A549 (cell line): Measurements from ENCODE around the gene ABI3BP.

Source experiments
- NFE2L2 ChIP-seq: fragments of 150-350 bp; conservative IDR thresholded peaks from 2 replicates; pipeline ENCODE4 v1.6.1; 2014; ENCODE audit warnings: low read length
- NR3C1 ChIP-seq: fragments of >200 bp; sonication (Bioruptor Twin); formaldehyde crosslinking; IDR thresholded peaks from 3 replicates; pipeline ENCODE4 v1.6.1; 2017

DNA sequence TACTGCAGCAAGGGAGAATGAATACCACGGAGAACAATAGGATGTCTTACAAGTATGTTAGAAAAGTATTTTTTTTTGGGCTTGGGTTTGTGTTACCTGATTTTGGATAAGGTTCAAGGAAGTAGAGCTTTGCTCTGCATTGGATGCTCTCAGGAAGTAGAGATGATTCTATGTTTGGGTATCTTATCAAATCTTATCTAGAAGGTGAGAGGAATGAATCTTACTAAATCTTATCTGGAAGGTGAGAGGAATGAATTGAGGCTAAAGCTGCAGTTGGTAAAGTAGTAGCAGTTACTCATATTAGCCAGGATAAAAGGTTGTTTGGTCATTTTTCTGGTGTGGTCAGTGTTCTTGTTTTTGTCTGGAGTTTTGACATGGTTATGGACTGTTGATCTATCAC, 266.5 kb downstream of the ABI3BP start:
- TF ChIP-seq NR3C1 (no peak), NFE2L2 (no peak)
